Kidney glomerular epithelial cell (primary cell): Measurements from ENCODE around the gene ENTREP1.
A peak's percentile ranks its signal among the peaks of the same experiment; 100 is the strongest.
"Not testable (repeated sequence)": the region's sequence is repeated elsewhere in the genome, so short reads cannot be mapped to it uniquely, and the experiment has no call there.

Experiments
- DNase-seq: peaks from one replicate; lab custom pipeline; 2025; lab: John Stamatoyannopoulos, UW

Gene ENTREP1, protein sequence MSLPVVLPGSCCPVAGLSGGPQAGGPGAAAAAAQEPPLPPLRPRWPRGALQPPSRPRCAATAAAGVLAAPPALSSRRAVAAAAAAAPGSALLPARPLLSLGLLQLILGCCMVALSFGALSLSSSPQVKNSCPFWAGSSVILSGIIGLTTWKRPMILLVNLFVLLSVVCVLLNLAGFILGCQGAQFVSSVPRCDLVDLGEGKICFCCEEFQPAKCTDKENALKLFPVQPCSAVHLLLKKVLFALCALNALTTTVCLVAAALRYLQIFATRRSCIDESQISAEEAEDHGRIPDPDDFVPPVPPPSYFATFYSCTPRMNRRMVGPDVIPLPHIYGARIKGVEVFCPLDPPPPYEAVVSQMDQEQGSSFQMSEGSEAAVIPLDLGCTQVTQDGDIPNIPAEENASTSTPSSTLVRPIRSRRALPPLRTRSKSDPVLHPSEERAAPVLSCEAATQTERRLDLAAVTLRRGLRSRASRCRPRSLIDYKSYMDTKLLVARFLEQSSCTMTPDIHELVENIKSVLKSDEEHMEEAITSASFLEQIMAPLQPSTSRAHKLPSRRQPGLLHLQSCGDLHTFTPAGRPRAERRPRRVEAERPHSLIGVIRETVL

DNA sequence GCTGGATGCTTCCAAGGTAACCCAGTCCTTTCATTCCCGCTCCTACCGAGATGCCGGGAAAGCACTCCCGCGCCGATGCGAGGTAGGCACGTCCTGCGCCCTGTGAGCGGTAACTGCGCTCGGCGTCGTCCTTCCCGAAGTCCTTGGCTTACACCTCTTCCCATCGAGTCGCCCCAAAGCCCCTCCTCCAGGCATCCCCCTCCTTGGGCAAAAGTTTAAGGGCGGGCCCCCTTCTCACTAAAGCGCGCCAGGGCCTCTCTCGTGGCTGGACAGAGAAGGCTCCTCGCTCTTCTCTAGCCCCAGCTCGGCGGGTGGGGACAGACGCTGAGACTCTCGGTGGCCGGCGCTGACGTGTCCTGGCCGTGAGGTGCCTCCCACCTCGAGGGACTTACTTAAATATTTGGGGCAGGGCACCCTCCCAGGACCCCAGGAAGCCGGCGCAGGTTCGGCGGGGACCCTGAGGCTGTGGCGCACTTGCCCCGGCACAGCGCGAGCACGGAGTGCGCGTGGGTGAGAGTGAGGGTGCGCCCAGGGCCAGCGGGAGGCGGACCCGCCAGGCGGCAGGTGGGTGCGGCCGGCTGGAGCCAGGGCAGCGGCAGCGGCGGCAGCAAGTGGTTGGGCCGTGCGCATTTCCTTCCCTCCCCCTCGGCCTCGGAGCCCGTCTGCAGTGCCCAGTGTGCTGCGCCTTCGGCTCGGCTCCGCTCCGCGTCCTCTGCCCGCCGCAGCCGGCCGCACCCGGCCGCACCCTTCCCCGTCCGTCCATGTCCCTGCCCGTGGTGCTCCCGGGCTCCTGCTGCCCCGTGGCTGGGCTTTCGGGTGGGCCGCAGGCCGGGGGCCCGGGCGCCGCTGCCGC is at the start of gene ENTREP1:
Gene ENTREP1 (plus strand): TSS at position 667 of the 853 bp plus-strand sequence. CDS start 95 bp downstream, at position 762.
- DNase-seq = peak; percentile 53

DNA sequence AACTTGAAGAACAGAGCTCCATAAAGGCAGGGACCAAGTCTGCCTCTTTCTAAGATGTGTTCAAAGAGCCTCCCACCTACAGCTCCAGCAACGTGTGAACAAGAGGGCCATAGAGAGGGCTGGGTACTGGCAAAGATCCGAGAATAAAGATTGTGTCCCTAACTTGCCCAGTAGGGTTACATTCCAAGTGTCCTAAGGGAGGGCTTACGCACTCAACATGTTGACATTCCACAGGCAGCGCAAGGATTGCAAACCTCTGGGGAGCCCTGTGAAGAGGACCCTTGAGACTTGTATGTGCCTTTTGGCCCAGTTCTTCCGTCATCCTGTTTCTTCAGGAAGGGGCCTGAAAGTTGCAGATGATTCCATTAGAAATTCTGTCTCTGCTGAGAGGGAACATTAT is 48.2 kb upstream of the ENTREP1 start:
- no peak for DNase-seq

DNA sequence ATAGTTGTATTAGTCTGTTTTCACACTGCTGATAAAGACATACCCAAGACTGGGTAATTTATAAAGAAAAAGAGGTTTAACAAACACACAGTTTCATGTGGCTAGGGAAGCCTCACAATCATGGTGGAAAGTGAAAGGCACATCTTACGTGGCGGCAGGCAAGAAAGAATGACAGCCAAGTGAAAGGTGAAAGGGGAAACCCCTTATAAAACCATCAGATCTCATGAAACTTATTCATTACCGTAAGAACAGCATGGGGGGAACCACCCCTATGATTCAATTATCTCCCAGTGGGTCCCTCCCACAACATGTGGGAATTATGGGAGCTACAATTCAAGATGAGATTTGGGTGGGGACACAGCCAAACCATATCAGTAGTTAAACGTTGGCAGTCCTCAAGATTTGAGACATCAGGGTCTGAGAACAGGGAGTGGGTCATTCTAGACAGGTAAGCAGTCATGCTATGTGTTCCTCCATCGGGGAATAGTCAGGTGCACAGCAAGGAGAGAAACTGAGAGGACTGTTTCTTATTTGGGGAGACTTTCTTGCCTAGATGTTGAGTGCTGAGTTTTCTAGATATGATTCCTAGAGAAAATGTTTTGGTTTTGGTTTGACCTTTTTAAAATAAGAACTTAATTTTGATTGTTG is 45.8 kb upstream of the ENTREP1 start:
- DNase-seq = no peak

DNA sequence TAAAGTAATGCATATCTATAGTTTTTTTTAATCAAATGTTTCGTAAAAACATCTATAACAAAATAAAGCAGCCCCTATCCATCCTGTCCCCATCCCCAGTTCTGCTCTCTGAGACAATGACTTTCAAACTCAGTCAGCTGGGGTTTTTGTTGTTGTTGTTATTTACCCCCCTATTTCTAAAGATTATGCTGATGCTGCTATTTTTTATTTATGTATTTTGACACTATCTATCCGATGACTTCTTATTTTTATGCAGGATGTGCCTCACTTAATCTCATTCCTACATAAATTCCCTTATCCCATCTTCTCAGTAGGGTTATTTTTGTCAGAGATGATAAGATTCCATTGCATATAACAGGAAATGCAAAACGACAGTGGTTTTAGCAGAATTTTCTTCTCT is 45.3 kb upstream of the ENTREP1 start:
- no peak for DNase-seq

DNA sequence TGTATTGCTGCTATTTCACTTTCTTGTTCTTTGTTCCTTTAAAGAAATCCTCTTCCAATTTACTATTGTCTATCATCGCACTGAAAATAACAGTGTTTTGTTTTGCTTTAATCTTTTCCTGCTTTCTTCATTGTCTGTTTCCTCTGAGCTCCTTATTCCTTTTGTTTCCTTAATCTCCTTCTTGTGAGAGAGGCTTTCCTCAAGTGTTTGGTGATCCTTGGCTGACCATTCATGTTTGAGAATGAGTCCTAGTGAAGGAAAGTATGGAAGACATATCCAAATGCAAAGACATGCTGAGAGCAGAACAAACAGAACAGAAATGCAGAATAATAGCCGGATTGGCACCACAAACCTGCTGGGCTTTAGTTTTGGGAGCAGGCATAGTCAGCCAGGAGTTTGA is 42.0 kb upstream of the ENTREP1 start:
- DNase-seq = no peak

DNA sequence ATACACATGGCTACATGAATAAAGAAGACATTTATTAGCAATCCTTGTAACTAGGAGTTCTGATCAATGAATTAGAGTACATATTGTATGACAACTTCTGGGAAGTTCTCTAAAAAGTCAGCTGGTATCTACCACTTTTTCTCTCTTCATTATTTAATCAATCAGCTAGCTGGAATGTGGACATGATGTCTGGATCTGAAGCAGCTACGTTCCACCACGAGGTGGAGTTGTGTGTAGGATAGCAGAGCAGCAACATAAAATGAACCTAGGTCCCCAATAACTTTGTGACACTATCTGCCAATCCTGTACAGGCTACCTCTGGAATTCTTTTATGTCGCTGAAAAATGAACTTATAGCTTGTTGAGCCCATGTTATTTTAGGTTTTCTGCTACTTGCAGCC is 32.9 kb upstream of the ENTREP1 start:
- DNase-seq = no peak

DNA sequence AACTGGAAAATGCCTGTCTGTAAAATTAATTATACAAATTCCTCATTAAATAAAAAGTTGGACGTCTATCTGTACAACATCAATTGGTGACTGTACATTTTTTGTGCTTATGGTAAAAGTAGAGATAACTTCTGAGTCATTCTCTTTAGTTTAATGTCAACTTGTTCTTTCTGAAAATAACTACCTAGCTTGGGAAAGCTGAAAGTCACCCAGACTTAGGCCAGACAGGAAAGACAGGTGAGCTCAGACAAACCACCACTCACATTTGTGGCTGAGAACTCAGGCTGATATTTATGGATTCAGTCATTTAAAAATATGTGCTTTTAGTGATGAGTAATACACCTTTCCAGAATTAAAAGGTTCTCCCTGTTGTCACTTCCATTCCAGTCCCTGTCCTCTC is 31.9 kb upstream of the ENTREP1 start:
- DNase-seq = no peak

DNA sequence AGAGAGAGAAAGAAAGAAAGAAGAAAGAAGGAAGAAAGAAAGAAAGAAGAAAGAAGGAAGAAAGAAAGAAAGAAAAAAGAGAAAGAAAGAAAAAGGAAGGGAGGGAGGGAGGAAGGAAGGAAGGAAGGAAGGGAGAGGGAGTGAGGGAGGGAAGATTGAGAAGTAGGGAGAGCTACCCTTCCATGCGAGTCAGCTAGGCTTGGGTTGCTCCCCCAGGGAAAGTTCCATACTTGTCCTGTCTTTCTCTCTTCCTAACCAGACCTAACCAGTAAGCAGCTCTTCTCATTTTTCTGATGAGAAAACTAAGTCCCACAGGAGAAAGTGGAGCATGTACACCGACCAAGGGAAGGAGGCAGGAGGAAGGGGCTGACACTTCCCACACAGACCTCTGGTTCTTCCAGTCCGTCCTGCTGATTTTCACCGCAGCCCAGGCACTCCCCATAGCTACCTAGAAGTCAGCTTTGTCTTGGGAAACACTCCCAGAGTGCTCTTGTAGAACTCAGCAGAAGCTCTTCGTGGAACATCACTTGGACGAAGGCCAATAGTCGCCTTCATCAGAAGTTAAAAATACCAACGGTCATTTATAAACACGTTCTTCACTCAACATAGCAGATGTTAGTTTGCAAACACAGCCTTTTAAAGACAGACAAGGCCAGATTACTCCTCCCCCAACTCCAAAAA is 29.0 kb upstream of the ENTREP1 start:
- no peak for DNase-seq

DNA sequence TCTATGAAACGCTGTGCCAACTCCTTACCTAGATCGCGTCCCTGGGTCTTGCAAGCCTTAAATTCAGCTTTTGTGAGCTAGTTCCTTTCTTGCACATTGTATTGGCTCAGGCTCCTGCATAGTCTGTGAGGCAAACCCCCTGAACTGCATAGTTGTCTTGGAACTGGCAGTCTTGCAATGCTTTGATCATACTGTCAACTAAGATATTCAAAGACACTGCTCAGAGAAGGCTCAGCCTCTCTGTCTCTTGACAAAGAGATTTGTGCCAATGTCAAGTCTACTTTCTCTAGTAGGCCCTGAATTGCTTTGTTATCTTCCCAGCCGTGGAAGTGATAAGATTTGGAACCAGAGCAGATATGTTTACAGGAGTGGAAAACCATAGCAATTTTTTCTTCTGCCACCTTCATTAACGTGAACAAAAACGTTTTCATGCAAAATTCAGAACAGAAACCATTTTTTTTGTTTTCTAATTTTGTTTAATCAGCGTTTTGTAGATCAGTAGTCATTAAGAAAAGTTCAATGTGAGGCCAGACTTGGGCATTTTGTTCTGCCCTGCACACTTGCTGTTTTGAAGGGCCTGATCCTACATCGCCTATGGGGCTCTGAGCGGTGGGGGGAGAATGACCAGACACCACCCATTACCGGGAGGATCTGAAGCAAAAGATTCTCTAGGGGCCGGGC is 27.6 kb upstream of the ENTREP1 start:
- no peak for DNase-seq

DNA sequence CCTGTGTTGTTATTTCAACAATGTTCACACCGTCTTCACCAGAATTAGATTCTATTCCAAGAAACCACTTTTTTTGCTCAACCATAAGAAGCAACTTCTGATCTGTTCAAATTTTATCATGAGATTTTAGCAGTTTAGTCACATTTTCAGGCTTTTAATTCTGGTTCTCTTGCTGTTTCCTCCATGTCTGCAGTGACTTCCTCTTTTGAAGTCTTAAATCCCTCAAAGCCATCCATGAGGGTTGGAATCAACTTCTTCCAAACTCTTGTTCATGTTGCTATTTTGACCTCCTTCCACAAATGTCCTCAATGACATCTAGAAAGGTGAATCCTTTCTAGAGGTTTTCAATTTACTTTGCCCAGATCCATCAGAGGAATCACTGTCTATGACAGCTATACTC is 25.7 kb upstream of the ENTREP1 start:
- DNase-seq = no peak

DNA sequence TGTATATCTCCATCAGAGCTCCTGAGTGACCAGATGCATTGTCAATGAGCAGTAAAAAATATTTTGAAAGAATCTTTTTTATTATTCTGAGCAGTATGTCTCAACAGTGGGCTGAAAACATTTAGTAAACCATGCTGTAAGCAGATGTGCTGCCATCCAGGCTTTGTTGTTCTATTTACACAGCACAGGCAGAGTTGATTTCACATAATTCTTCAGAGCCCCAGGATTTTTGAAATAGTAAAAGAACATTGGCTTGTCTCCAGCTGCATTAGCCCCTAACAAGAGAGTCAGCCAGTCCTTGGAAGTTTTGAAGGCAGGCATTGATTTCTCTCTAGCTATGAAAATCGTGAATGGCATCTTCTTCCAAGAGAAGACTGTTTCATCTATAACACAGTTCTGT is 25.2 kb upstream of the ENTREP1 start:
- DNase-seq = no peak

DNA sequence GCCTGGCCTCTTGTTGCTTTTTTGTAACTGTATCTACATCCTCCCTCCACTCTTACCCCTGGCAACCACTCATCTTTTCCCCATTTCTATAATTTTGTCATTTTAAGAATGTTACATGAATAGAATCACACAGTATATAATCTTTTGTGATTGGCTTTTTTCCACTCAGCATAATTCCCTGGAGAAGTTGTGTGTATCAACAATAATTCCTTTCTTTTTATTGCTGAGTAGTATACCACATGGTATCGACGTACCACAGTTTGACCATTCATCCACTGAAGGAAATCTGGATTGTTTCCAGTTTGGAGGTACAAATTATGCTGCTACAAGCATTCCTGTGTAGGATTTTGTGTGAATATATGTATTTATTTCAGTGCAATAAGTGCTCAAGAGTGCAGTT is 21.7 kb upstream of the ENTREP1 start:
- DNase-seq = no peak

DNA sequence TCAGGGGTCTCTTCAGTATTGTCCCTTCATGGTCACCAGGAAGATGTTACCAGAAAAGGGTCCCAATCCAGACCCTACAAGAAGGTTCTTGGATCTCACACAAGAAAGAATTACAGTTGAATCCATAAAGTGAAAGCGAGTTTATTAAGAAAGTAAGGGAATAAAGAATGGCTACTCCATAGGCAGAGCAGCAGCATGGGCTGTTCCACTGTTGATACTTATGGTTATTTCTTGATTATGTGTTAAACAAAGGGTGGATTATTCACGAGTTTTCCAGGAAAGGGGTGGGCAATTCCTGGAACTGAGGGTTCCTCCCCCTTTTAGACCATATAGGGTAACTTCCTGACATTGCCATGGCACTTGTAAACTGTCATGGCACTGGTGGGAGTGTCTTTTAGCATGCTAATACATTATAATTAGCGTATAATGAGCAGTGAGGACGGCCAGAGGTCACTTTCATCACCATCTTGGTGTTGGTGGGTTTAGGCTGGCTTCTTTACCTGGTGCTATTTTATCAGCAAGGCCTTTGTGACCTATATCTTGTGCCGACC is 18.0 kb upstream of the ENTREP1 start:
- not testable (repeated sequence) for DNase-seq

DNA sequence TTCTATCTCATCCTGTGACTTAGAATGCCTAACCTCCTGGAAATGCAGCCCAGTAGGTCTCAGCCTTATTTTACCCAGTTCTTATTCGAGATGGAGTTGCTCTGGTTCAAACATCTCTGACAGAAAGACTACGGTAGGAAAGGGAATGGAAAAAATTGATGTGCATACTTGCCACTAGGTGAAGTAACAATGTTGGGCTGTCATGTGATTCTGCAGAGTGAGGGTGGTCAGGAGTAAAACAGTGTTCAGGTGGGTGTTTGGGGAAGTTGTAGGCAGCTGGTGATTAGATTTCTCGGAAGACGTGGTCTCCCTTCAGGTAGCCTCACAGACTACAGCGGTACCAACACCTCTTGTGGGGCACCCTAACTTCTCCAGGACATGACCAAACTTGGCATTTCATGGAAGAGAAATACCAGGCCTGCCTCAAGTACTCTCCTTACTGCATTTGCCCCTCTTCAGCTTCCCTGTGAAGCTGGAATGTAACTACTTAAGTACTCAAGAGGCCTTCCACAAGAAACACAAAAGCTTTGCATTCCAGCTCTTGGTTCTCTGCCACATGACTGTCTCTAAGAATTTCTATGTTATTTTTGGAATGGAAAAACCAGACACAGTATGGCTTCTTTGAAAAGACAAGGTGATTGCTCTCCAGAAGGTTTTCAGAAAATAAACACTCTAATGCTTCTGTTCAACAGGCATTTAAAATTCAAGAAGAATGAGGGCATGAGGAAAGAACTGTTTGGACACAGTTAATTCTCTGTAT is 17.4 kb upstream of the ENTREP1 start:
- DNase-seq = peak; percentile 61

DNA sequence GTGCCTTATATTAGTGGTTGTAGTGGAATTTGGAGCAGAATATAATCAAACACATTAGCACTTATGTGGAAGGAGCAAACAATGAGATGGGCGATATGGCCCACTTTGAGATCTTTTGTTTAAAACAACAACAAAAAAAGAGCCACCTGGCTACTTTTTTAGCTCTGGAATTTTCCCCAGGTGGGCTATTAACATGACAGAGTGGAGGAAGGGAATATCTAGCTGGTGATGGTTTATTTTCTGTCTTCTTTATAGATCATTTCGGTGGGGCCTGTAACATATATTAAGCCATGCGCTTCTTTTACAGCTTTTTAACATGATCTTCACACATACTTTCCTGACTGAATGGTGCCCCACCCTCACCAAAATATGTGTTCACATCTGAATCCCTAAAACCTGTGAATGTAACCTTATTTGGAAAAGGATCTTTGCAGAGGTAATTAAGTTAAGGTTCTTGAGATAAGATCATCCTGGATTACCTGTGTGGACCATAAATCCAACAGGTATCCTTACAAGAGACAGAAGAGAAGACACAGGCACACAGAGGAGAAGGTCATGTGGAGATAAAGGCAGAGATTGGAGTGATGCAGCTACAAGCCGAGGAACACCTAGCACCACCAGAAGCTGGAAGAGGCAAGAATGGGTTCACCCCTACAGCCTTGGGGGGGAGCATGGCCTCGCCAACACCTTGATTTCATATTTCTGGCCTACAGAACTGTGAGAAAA is 16.6 kb upstream of the ENTREP1 start:
- no peak for DNase-seq

DNA sequence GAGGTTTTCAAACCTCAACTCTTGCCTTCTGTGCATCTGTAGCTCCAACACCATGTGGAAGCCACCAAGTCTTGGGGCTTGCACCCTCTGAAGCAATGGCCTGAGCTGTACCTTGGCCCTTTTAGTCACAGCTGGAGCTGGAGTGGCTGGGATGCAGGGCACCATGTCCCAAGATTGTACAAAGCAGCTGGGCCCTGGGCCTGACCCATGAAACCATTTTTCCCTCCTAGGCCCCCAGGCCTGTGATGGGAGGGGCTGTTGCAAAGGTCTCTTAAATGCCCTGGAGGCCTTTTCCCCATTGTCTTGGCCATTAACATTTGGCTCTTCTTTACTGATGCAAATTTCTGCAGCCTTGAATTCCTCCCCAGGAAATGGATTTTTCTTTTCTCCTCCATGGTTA is 11.8 kb upstream of the ENTREP1 start:
- no peak for DNase-seq

DNA sequence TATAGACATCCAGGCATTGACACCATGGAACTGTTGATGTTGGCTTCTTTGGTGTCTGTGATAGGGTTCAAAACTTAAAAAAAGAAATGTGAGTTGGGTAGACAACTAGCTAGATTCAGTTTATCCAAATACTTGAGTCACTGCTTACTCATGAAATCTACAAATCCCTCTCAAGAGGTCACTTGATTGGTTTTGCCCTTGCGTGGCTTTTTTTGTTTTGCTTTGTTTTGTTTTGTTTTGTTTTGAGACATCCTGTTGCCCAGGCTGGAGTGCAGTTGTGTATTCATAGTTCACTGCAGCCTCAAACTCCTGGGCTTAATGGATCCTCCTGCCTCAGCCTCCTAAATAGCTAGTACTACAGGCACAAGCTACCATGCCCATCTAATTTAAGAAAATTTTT is 10.5 kb upstream of the ENTREP1 start:
- DNase-seq = no peak

DNA sequence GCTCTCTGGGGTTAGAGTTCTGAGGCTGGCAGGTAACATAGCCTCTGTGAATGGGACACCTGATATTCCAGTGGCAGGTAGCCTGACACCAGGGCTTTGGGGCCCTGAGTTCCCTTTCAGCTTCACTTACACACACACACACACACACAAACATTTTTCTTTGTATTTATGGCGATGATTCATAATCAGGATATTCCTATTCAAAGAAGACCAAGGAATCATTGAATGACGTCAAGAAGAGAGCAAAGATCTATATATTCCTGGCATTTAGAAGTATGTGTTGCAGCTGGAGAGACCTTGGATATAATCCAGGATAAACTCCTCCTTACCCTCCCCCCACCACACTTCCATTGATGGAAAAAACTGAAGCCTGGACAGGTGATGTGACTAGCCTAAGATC is 7.9 kb upstream of the ENTREP1 start:
- DNase-seq = no peak

DNA sequence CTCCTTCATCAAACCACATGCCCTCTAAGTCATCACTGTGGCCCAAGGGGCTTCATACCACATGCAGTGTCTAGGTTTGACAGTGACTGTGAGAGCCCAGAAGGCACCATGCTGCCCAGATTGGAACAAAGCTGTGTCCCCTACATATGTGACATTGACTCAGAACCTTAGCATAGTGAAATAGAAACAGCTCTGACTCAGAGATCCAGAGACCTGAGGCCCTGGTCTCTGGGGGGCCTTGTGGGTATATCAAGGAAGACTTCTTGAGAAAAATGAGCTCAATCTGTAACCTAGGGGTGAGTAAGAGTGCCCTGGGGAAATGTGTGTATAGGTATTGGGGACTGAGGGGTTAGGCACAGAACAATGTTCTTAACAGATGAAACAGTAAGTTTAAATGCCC is 7.1 kb upstream of the ENTREP1 start:
- no peak for DNase-seq
